MCF 10A (cell line): ENCODE data around the gene TMEM184B. TPM values are rescaled to one million over a fixed set of nuclear protein-coding genes. Genes with fewer than 3 reads are reported as not detected.

Source experiments
- BruUV-seq: library from RNA; stranded (reverse); fragments of 400-500 nt; replicated peaks from 2 replicates; lab custom pipeline; 2021; lab: Mats Ljungman, UMichigan
- CTCF ChIA-PET: fragments of 300-600 bp; sonication (Branson Sonifier 250); formaldehyde crosslinking; extraction: SDS; loops from one replicate; lab custom pipeline; 2021; ENCODE audit warnings: antibody characterized with exemption, inconsistent platforms; lab: Yijun Ruan, JAX
- POLR2A ChIA-PET: fragments of 300-600, 350-650 bp; sonication (Branson Sonifier 250); formaldehyde crosslinking; extraction: SDS; loops from one replicate; lab custom pipeline; 2020; ENCODE audit warnings: antibody characterized with exemption, inconsistent platforms; lab: Yijun Ruan, JAX
- DNase-seq: peaks from one replicate; pipeline ENCODE4 v3.0.0-alpha.2; 2018; ENCODE audit not compliant: unreplicated experiment
- H3K27ac Mint-ChIP-seq: one replicate; pipeline ENCODE4 v1.8.0; 2022; ENCODE audit warnings: mild to moderate bottlenecking, low read depth, mixed read lengths; ENCODE audit not compliant: unreplicated experiment
- H3K27me3 Mint-ChIP-seq: one replicate; pipeline ENCODE4 v1.8.0; 2022; ENCODE audit warnings: mixed read lengths; ENCODE audit not compliant: insufficient read depth, unreplicated experiment
- H3K36me3 Mint-ChIP-seq: one replicate; pipeline ENCODE4 v1.8.0; 2022; ENCODE audit warnings: mild to moderate bottlenecking, moderate library complexity, mixed read lengths; ENCODE audit not compliant: insufficient read depth, unreplicated experiment
- H3K4me1 Mint-ChIP-seq: one replicate; pipeline ENCODE4 v1.8.0; 2022; ENCODE audit warnings: mixed read lengths; ENCODE audit not compliant: insufficient read depth, unreplicated experiment
- H3K4me3 Mint-ChIP-seq: one replicate; pipeline ENCODE4 v1.8.0; 2022; ENCODE audit warnings: mild to moderate bottlenecking, moderate library complexity, mixed read lengths; ENCODE audit not compliant: unreplicated experiment
- H3K9me3 Mint-ChIP-seq: one replicate; pipeline ENCODE4 v1.8.0; 2022; ENCODE audit warnings: mixed read lengths; ENCODE audit not compliant: unreplicated experiment
- CTCF ChIP-seq: fragments of 200-600 bp; IDR thresholded peaks from one replicate; pipeline ENCODE4 v1.8.0; 2022; ENCODE audit warnings: antibody characterized with exemption, mild to moderate bottlenecking; ENCODE audit not compliant: unreplicated experiment
- intact Hi-C: fragments of 100-400 bp; cut with micrococcal nuclease; formaldehyde crosslinking; loops from 2 replicates; pipeline ENCODE4 v1.14.1; 2022
- total RNA-seq: library from RNA; stranded (reverse); gene quantifications from 2 replicates; pipeline ENCODE4 v1.2.3, GENCODE V29; 2022

TMEM184B gene
- total RNA-seq, 1 experiment from 2014 or later, result 58.7 TPM

DNA sequence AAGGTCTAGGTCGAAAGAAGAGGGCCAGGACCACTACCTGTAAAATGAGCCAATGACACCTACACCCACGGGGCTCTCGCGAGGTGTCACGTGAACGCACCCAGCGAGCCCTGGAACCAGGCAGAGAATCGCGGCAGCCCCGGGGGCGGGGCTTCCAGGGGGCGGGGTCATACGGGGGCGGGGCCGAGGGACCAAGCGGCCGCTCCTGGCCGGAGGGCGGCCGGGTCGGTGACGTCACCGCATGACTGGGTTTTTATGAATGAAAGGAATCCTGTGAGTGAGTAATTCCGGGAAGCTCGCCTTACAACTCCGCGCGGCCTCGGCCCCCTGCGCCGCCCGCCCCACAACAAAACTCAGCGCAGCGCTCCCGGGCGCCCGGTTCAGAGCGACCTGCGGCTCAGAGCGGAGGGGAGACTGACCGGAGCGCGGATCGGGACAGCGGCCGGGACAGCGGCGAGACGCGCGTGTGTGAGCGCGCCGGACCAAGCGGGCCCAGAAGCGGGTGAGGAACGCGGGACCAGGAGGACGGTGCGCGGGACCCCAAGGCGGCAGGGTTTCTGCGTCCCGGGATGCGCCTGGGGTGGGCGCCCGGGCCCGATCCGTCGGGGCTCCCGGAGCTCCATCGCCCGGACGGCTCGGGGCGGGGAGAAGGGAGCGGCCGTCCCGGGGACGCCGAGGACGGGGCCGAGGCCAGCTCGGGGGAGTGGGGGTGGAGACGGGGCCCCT, 70.9 kb downstream of the TMEM184B start, which contains the start of gene MAFF:
Gene MAFF, plus strand, starts transcription at position 284 of the 726 bp plus-strand sequence. CDS start 11,860 bp downstream, outside the sequence.
- H3K4me1 Mint-ChIP-seq, result peaks cover 23% of the 10 kb centered on the region
- no peak for TF ChIP-seq CTCF
- H3K27me3 Mint-ChIP-seq, result no peaks in the 10 kb centered on the region
- peak; percentile 96 for DNase-seq
- CTCF ChIA-PET, result interaction anchor here (0.6 to 1.6 kb wide), 2 partner anchors 39 to 88 kb away, joined by 3 to 6 read pairs; no protein-coding TSS in a partner anchor
- H3K36me3 Mint-ChIP-seq, result peaks cover 40% of the 10 kb centered on the region
- POLR2A ChIA-PET, result interaction anchor here (0.6 to 6.3 kb wide), 25 partner anchors 10 to 503 kb away, joined by 3 to 134 read pairs (median 4); partner anchors contain the start of genes PICK1, PLA2G6 and TOMM22
- intact Hi-C loops, result loop anchor here (1.0 to 2.0 kb wide), 3 partner anchors 21 to 87 kb away; partner anchors contain the start of gene PLA2G6
- peak within 1 kb of the TSS; percentile 80 for H3K27ac Mint-ChIP-seq
- H3K4me3 Mint-ChIP-seq, result peak within 1 kb of the TSS; percentile 85
- no TSS peak for BruUV-seq
- H3K9me3 Mint-ChIP-seq, result no peaks in the 10 kb centered on the region

DNA sequence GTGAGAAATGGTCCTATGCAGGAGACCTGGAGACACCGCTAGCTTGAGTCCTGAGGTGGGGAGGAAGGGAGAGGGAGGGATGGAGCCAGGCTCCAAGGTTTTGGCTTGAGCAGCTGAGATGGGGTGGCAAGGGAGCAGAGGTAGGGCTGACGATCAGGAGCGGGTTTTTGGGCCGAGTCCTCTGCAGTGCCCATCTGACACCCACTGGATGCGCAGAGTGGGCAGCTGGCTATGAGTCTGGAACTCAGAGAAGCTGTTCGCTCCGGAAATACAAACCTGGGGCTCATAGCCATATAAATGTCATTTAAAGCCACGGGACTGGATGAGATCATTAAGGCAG, 71.5 kb downstream of the TMEM184B start:
- CTCF ChIA-PET, result interaction anchor here (0.6 to 1.6 kb wide), 2 partner anchors 39 to 87 kb away, joined by 3 to 6 read pairs; no protein-coding TSS in a partner anchor
- POLR2A ChIA-PET, result interaction anchor here (0.6 to 6.3 kb wide), 22 partner anchors 9 to 504 kb away, joined by 3 to 134 read pairs (median 4); partner anchors contain the start of genes PICK1, PLA2G6 and TOMM22
- no peak for DNase-seq
- Mint-ChIP-seq H3K4me3 (peak overlapping the region; percentile 85), H3K4me1 (peaks cover 23% of the 10 kb centered on the region), H3K27me3 (no peaks in the 10 kb centered on the region), H3K36me3 (peaks cover 36% of the 10 kb centered on the region), H3K9me3 (no peaks in the 10 kb centered on the region), H3K27ac (peak overlapping the region; percentile 80)
- BruUV-seq, result TSS peak; percentile 26
- TF ChIP-seq CTCF, result no peak
- intact Hi-C loops, result loop anchor here (1.0 kb wide), 1 partner anchor 20 kb away; the partner anchor contains the start of gene PLA2G6

- no peak for DNase-seq
- Mint-ChIP-seq H3K27ac (no peak overlapping the region), H3K4me1 (peaks cover 23% of the 10 kb centered on the region), H3K9me3 (no peaks in the 10 kb centered on the region), H3K4me3 (no peak overlapping the region), H3K27me3 (no peaks in the 10 kb centered on the region), H3K36me3 (peaks cover 26% of the 10 kb centered on the region)
- intact Hi-C loops, result no loop called here
- CTCF ChIA-PET, result no interaction called here
- no peak for TF ChIP-seq CTCF
- POLR2A ChIA-PET, result interaction anchor here (4.3 kb wide), 1 partner anchor 29 kb away, joined by 51 read pairs; no protein-coding TSS in a partner anchor
- no TSS peak for BruUV-seq
Observed at GRCh38 chr22:38199826-38200559, 72.8 kb downstream of the TMEM184B start.
